ENCODE results near the gene WIZ.

GRCh38 chr19:15394426-15394825 lies 55.3 kb downstream of the WIZ start:
- TF ChIP-seq EP300 (IDR thresholded peaks at IDR 0.05; ENCODE audit: borderline replicate concordance) (no peak), REST (IDR thresholded peaks at IDR 0.05; ENCODE audit: low read depth) (no peak), RAD21 (IDR thresholded peaks at IDR 0.05; ENCODE audit: low read depth) (no peak), EGR1 (IDR thresholded peaks at IDR 0.05) (no peak), YY1 (IDR thresholded peaks at IDR 0.05; ENCODE audit: low read depth) (no peak), TAF1 (IDR thresholded peaks at IDR 0.05; ENCODE audit: low read depth) (no peak), FOXM1 (IDR thresholded peaks at IDR 0.05; ENCODE audit: borderline replicate concordance, low read depth) (no peak), MAX (IDR thresholded peaks at IDR 0.05) (no peak), USF1 (IDR thresholded peaks at IDR 0.05) (no peak), CEBPB (IDR thresholded peaks at IDR 0.05) (no peak), ZBTB7A (IDR thresholded peaks at IDR 0.05; ENCODE audit: low read depth) (no peak)
